Transverse colon (tissue), 4 donors: ENCODE measurements around the gene LARP1.
"Not testable (repeated sequence)": the region's sequence is repeated elsewhere in the genome, so short reads cannot be mapped to it uniquely, and the experiment has no call there.

Source experiments
- EP300 ChIP-seq: sonication (generic); formaldehyde crosslinking; IDR thresholded peaks from one replicate; pipeline ENCODE4 v1.6.1; 2017; ENCODE audit warnings: antibody characterized with exemption, low read depth
- POLR2A ChIP-seq: fragments of 450-650 bp; IDR thresholded peaks from one replicate; pipeline ENCODE4 v1.6.1; 2016; ENCODE audit warnings: antibody characterized with exemption, mild to moderate bottlenecking, moderate library complexity
- POLR2AphosphoS5 ChIP-seq, 3 donors: sonication (generic); formaldehyde crosslinking; IDR thresholded peaks; one replicate each; pipeline ENCODE4 v1.6.1; 2016; ENCODE audit warnings: antibody characterized with exemption in 3 of 3
- TF ChIP-seq, protein P1 (sequence below), 5 experiments: fragments of 200-600 bp in 3 of 5; fragments of 450-650 bp in 2 of 5; sonication (generic) in 3 of 5; IDR thresholded peaks; 1 replicate in 2 of 5; 2 replicates in 3 of 5; pipeline ENCODE4 v1.5.1; 2016 to 2017; ENCODE audit warnings: antibody characterized with exemption in 5 of 5, inconsistent platforms in 3 of 5, mild to moderate bottlenecking in 2 of 5, moderate library complexity in 1 of 5

GRCh38 chr5:154832804-154833203, 77.6 kb downstream of the LARP1 start:
- TF ChIP-seq, protein P1, sequence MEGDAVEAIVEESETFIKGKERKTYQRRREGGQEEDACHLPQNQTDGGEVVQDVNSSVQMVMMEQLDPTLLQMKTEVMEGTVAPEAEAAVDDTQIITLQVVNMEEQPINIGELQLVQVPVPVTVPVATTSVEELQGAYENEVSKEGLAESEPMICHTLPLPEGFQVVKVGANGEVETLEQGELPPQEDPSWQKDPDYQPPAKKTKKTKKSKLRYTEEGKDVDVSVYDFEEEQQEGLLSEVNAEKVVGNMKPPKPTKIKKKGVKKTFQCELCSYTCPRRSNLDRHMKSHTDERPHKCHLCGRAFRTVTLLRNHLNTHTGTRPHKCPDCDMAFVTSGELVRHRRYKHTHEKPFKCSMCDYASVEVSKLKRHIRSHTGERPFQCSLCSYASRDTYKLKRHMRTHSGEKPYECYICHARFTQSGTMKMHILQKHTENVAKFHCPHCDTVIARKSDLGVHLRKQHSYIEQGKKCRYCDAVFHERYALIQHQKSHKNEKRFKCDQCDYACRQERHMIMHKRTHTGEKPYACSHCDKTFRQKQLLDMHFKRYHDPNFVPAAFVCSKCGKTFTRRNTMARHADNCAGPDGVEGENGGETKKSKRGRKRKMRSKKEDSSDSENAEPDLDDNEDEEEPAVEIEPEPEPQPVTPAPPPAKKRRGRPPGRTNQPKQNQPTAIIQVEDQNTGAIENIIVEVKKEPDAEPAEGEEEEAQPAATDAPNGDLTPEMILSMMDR (IDR thresholded peaks at IDR 0.05) = not testable (repeated sequence)
- TF ChIP-seq POLR2A; EP300; POLR2AphosphoS5 (IDR thresholded peaks at IDR 0.05): not testable (repeated sequence)
